ENCODE data around the gene SPAST. TPM values are rescaled to one million over a fixed set of nuclear protein-coding genes. Genes with fewer than 3 reads are reported as not detected.

SPAST gene
- total RNA-seq, 1 experiment from 2014 or later: 16.2 TPM

DNA sequence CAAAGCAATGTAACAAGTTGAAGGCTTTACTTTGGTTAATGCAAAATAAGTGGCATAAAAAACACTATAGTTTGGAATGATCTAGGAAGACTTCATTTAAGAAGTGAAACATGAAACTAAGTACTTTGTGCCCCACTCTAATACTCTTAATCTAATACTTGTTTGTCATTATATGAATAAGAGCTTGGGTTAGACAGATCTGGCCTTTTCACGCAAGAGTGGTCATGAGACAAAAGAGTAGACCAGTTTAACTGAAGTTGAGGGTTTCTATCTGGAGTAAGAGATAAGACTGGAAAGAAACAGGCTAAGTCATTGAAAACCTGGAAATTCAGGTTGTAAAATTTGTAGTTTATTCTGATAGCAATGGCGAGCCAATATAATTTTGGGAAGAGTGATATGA is 105.2 kb downstream of the SPAST start:
- CTCF ChIA-PET: no interaction called here
- Histone ChIP-seq H3K79me2 (ENCODE audit: insufficient read depth, low read length) (peaks cover 63% of the 10 kb centered on the region), H3K27me3 (ENCODE audit: insufficient read depth, low read length) (no peaks in the 10 kb centered on the region), H3K9ac (ENCODE audit: low read length) (no peak overlapping the region), H3K9me3 (ENCODE audit: control insufficient read depth in 1 of 2, insufficient read depth in 1 of 2, low read depth in 1 of 2, low read length in 2 of 2) (no peaks in the 10 kb centered on the region), H3K4me3 (replicated peaks in 1 of 2; ENCODE audit: low read depth in 1 of 2, low read length in 2 of 2) (no peak overlapping the region), H3K4me2 (ENCODE audit: low read length) (no peak overlapping the region), H3K9me2 (ENCODE audit: insufficient read depth) (no peaks in the 10 kb centered on the region), H2AFZ (ENCODE audit: low read depth, low read length, poor library complexity, severe bottlenecking) (no peak overlapping the region), H3K36me3 (ENCODE audit: control insufficient read depth in 1 of 2, insufficient read depth in 2 of 2, low read length in 2 of 2) (peaks cover 6 to 7% of the 10 kb centered on the region in 2 experiments; a peak in 2 of 4 replicates), H3K27ac (ENCODE audit: low read depth, low read length) (no peak overlapping the region), H3K4me1 (ENCODE audit: control insufficient read depth in 1 of 2, insufficient read depth in 2 of 2, low read length in 2 of 2) (peaks cover 4 to 11% of the 10 kb centered on the region in 2 experiments; a peak in 1 of 4 replicates), H4K20me1 (ENCODE audit: insufficient read depth) (no peaks in the 10 kb centered on the region)
- ATAC-seq (no peak), DNase-seq (ENCODE audit: low read depth, low spot score) (no peak)
- BruUV-seq (replicated peaks): no TSS peak
- POLR2A ChIA-PET: no interaction called here
- TF ChIP-seq POLR2A (IDR thresholded peaks at IDR 0.05; ENCODE audit: borderline replicate concordance, extremely low read depth, insufficient read depth, insufficient read length): no peak
- TF ChIP-seq, protein P1, sequence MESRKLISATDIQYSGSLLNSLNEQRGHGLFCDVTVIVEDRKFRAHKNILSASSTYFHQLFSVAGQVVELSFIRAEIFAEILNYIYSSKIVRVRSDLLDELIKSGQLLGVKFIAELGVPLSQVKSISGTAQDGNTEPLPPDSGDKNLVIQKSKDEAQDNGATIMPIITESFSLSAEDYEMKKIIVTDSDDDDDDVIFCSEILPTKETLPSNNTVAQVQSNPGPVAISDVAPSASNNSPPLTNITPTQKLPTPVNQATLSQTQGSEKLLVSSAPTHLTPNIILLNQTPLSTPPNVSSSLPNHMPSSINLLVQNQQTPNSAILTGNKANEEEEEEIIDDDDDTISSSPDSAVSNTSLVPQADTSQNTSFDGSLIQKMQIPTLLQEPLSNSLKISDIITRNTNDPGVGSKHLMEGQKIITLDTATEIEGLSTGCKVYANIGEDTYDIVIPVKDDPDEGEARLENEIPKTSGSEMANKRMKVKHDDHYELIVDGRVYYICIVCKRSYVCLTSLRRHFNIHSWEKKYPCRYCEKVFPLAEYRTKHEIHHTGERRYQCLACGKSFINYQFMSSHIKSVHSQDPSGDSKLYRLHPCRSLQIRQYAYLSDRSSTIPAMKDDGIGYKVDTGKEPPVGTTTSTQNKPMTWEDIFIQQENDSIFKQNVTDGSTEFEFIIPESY (IDR thresholded peaks at IDR 0.05; ENCODE audit: extremely low read depth, insufficient replicate concordance, low read length): no peak
- no peak for TF ChIP-seq ZNF274 (IDR thresholded peaks at IDR 0.05; ENCODE audit: low read depth, low read length)
- no peak for TF ChIP-seq SRF (IDR thresholded peaks at IDR 0.05; ENCODE audit: low read depth)
- TF ChIP-seq EGR1 (IDR thresholded peaks at IDR 0.05; ENCODE audit: low read depth): no peak
- TF ChIP-seq, protein P2, sequence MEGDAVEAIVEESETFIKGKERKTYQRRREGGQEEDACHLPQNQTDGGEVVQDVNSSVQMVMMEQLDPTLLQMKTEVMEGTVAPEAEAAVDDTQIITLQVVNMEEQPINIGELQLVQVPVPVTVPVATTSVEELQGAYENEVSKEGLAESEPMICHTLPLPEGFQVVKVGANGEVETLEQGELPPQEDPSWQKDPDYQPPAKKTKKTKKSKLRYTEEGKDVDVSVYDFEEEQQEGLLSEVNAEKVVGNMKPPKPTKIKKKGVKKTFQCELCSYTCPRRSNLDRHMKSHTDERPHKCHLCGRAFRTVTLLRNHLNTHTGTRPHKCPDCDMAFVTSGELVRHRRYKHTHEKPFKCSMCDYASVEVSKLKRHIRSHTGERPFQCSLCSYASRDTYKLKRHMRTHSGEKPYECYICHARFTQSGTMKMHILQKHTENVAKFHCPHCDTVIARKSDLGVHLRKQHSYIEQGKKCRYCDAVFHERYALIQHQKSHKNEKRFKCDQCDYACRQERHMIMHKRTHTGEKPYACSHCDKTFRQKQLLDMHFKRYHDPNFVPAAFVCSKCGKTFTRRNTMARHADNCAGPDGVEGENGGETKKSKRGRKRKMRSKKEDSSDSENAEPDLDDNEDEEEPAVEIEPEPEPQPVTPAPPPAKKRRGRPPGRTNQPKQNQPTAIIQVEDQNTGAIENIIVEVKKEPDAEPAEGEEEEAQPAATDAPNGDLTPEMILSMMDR (IDR thresholded peaks at IDR 0.05 in 2 of 3, conservative IDR thresholded peaks at IDR 0.05 in 1 of 3; ENCODE audit: borderline replicate concordance in 1 of 3, insufficient read depth in 1 of 3, low read depth in 2 of 3, low read length in 2 of 3): no peak
- no peak for TF ChIP-seq SP1 (IDR thresholded peaks at IDR 0.05; ENCODE audit: low read depth)
- TF ChIP-seq FOSL1 (IDR thresholded peaks at IDR 0.05; ENCODE audit: low read depth): no peak
- no peak for TF ChIP-seq YY1 (IDR thresholded peaks at IDR 0.05; ENCODE audit: extremely low read depth, insufficient replicate concordance, low read depth, low read length)
- TF ChIP-seq TCF7L2 (IDR thresholded peaks at IDR 0.05; ENCODE audit: borderline replicate concordance, extremely low read depth, insufficient read depth, insufficient read length): no peak
- TF ChIP-seq SIN3A (IDR thresholded peaks at IDR 0.05; ENCODE audit: low read depth): no peak
- TF ChIP-seq, protein P3, sequence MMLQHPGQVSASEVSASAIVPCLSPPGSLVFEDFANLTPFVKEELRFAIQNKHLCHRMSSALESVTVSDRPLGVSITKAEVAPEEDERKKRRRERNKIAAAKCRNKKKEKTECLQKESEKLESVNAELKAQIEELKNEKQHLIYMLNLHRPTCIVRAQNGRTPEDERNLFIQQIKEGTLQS (IDR thresholded peaks at IDR 0.05): no peak
- no peak for TF ChIP-seq POLR2AphosphoS5 (IDR thresholded peaks at IDR 0.05; ENCODE audit: low read depth, low read length)
- no peak for TF ChIP-seq RAD21 (IDR thresholded peaks at IDR 0.05; ENCODE audit: low read depth)
- TF ChIP-seq, protein P4, sequence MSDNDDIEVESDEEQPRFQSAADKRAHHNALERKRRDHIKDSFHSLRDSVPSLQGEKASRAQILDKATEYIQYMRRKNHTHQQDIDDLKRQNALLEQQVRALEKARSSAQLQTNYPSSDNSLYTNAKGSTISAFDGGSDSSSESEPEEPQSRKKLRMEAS (IDR thresholded peaks at IDR 0.05): no peak
- no peak for TF ChIP-seq ELF1 (IDR thresholded peaks at IDR 0.05; ENCODE audit: borderline replicate concordance, low read depth)
- TF ChIP-seq CBX3 (IDR thresholded peaks at IDR 0.05; ENCODE audit: low read depth): no peak
- TF ChIP-seq, protein P5, sequence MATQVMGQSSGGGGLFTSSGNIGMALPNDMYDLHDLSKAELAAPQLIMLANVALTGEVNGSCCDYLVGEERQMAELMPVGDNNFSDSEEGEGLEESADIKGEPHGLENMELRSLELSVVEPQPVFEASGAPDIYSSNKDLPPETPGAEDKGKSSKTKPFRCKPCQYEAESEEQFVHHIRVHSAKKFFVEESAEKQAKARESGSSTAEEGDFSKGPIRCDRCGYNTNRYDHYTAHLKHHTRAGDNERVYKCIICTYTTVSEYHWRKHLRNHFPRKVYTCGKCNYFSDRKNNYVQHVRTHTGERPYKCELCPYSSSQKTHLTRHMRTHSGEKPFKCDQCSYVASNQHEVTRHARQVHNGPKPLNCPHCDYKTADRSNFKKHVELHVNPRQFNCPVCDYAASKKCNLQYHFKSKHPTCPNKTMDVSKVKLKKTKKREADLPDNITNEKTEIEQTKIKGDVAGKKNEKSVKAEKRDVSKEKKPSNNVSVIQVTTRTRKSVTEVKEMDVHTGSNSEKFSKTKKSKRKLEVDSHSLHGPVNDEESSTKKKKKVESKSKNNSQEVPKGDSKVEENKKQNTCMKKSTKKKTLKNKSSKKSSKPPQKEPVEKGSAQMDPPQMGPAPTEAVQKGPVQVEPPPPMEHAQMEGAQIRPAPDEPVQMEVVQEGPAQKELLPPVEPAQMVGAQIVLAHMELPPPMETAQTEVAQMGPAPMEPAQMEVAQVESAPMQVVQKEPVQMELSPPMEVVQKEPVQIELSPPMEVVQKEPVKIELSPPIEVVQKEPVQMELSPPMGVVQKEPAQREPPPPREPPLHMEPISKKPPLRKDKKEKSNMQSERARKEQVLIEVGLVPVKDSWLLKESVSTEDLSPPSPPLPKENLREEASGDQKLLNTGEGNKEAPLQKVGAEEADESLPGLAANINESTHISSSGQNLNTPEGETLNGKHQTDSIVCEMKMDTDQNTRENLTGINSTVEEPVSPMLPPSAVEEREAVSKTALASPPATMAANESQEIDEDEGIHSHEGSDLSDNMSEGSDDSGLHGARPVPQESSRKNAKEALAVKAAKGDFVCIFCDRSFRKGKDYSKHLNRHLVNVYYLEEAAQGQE (IDR thresholded peaks at IDR 0.05; ENCODE audit: low read depth): no peak
- intact Hi-C loops (cut with micrococcal nuclease): loop anchor here (10.0 kb wide), 1 partner anchor 154 kb away; the partner anchor contains the start of gene MEMO1
- RAD21 ChIA-PET (ENCODE audit: low non-redundant PET in 1 of 2, low total read pairs in 2 of 2, uncharacterized antibody in 2 of 2, unreplicated experiment in 2 of 2): no interaction called here

Measured in HCT116 (cell line).